GM12878 (cell line): ENCODE data around the gene SLC22A4. TPM values are rescaled to one million over a fixed set of nuclear protein-coding genes. Genes with fewer than 3 reads are reported as not detected.

Experiments
- ATAC-seq: fragments of 200-7000 bp; cut with Tn5 transposase; 3 replicates; pipeline ENCODE4 v1.9.1; 2020; ENCODE audit warnings: mild to moderate bottlenecking, moderate library complexity
- BruUV-seq: library from RNA; stranded (reverse); fragments of 400-500 nt; replicated peaks from 2 replicates; lab custom pipeline; 2021; lab: Mats Ljungman, UMichigan
- CTCF ChIA-PET: fragments of 300-600 bp; sonication (Branson Sonifier 250); formaldehyde crosslinking; extraction: SDS; loops from one replicate; lab custom pipeline; 2021; ENCODE audit warnings: inconsistent platforms; lab: Yijun Ruan, JAX
- POLR2A ChIA-PET: fragments of 350-600 bp; formaldehyde crosslinking; extraction: SDS; loops from one replicate; lab custom pipeline; 2021; ENCODE audit warnings: inconsistent platforms; lab: Charles Lee
- RAD21 ChIA-PET: fragments of 300-600 bp; sonication (Branson Sonifier 250); formaldehyde crosslinking; loops from one replicate; lab custom pipeline; 2023; ENCODE audit warnings: antibody characterized with exemption; ENCODE audit not compliant: unreplicated experiment; lab: Charles Lee
- SMC1A ChIA-PET: fragments of 300-600 bp; sonication (Branson Sonifier 250); formaldehyde crosslinking; loops from one replicate; lab custom pipeline; 2023; ENCODE audit not compliant: unreplicated experiment, uncharacterized antibody; lab: Charles Lee
- DNase-seq: peaks from one replicate; pipeline ENCODE4 v3.0.0-alpha.2; 2011; ENCODE audit warnings: low read depth, low spot score
- FAIRE-seq: peaks from 3 replicates; lab custom pipeline; 2011; peaks lifted over from hg19 to GRCh38; lab: Jason Lieb, UNC
- H2AFZ ChIP-seq: 2 replicates; pipeline ENCODE4 v1.6.0; 2011; ENCODE audit warnings: low read depth, low read length, control low read depth; ENCODE audit not compliant: control insufficient read depth
- H3K27ac ChIP-seq: 2 replicates; pipeline ENCODE4 v1.5.1; 2011; ENCODE audit warnings: control low read depth; ENCODE audit not compliant: control insufficient read depth, insufficient read depth
- H3K27me3 ChIP-seq, 2 experiments: replicated peaks in 1 of 2; 2 replicates each; pipeline versions ENCODE4 v1.6.0 to v1.6.1; 2011; ENCODE audit warnings: low read length in 1 of 2; ENCODE audit not compliant: control insufficient read depth in 2 of 2, insufficient read depth in 2 of 2
- H3K36me3 ChIP-seq, 2 experiments: 2 replicates each; pipeline ENCODE4 v1.5.1; 2011; ENCODE audit warnings: low read length in 1 of 2; ENCODE audit not compliant: control insufficient read depth in 2 of 2, insufficient read depth in 2 of 2
- H3K4me1 ChIP-seq: 2 replicates; pipeline ENCODE4 v1.6.1; 2011; ENCODE audit warnings: mild to moderate bottlenecking, low read length, moderate library complexity, mixed read lengths; ENCODE audit not compliant: control insufficient read depth, insufficient read depth
- H3K4me2 ChIP-seq: 2 replicates; pipeline ENCODE4 v1.6.0; 2011; ENCODE audit warnings: control low read depth; ENCODE audit not compliant: control insufficient read depth, insufficient read depth
- H3K4me3 ChIP-seq: fragments of 200-600 bp; sonication (generic); 2 replicates; pipeline ENCODE4 v1.5.1; 2016
- H3K79me2 ChIP-seq: 2 replicates; pipeline ENCODE4 v1.6.0; 2011; ENCODE audit warnings: low read length; ENCODE audit not compliant: control insufficient read depth, insufficient read depth
- H3K9ac ChIP-seq: 2 replicates; pipeline ENCODE4 v1.8.0; 2011; ENCODE audit warnings: low read length, control low read depth, mixed read lengths; ENCODE audit not compliant: control insufficient read depth, insufficient read depth
- H3K9me3 ChIP-seq: replicated peaks from 3 replicates; pipeline ENCODE4 v1.5.1; 2011; ENCODE audit warnings: mild to moderate bottlenecking, low read length; ENCODE audit not compliant: control insufficient read depth, insufficient read depth
- H4K20me1 ChIP-seq: 2 replicates; pipeline ENCODE4 v1.6.0; 2011; ENCODE audit not compliant: control insufficient read depth, insufficient read depth
- ASH2L ChIP-seq: fragments of 300-600, 200-600 bp; sonication (generic); IDR thresholded peaks from 2 replicates; pipeline ENCODE4 v1.6.1; 2017; ENCODE audit warnings: low read depth, mild to moderate bottlenecking, borderline replicate concordance
- ATF7 ChIP-seq: fragments of 450-650 bp; IDR thresholded peaks from 2 replicates; pipeline ENCODE4 v1.6.1; 2016; ENCODE audit warnings: low read depth, mild to moderate bottlenecking
- CREM ChIP-seq: IDR thresholded peaks from 2 replicates; pipeline ENCODE4 v1.6.1; 2014; ENCODE audit warnings: antibody characterized with exemption, low read depth
- EED ChIP-seq: sonication (generic); IDR thresholded peaks from 2 replicates; pipeline ENCODE4 v1.6.1; 2016; ENCODE audit warnings: antibody characterized with exemption, low read depth
- ELK1 ChIP-seq: IDR thresholded peaks from 2 replicates; pipeline ENCODE4 v1.6.1; 2012; ENCODE audit warnings: low read depth, low read length, improper control_type of control experiment
- EP300 ChIP-seq, 2 experiments: fragments of 150-350 bp in 1 of 2; IDR thresholded peaks; 2 replicates each; pipeline ENCODE4 v1.6.1; 2011 to 2012; ENCODE audit warnings: low read depth in 2 of 2, low read length in 2 of 2, borderline replicate concordance in 1 of 2, improper control_type of control experiment in 1 of 2, inconsistent platforms in 1 of 2; ENCODE audit not compliant: control insufficient read depth in 1 of 2
- ETV6 ChIP-seq, 2 experiments: fragments of 450-650 bp in 1 of 2; IDR thresholded peaks in 1 of 2; conservative IDR thresholded peaks in 1 of 2; 2 replicates each; pipeline ENCODE4 v1.6.1; 2014; ENCODE audit warnings: antibody characterized with exemption in 1 of 2, borderline replicate concordance in 1 of 2, low read depth in 1 of 2, mild to moderate bottlenecking in 1 of 2, moderate library complexity in 1 of 2
- IRF4 ChIP-seq: IDR thresholded peaks from 2 replicates; pipeline ENCODE4 v1.6.1; 2011; ENCODE audit warnings: low read depth, low read length
- JUND ChIP-seq: IDR thresholded peaks from 2 replicates; pipeline ENCODE4 v1.6.1; 2012; ENCODE audit warnings: low read depth, mild to moderate bottlenecking, low read length, improper control_type of control experiment, moderate library complexity
- LARP7 ChIP-seq: fragments of 450-650 bp; IDR thresholded peaks from 2 replicates; pipeline ENCODE4 v1.6.1; 2017; ENCODE audit warnings: mild to moderate bottlenecking
- MAX ChIP-seq: IDR thresholded peaks from 2 replicates; pipeline ENCODE4 v1.6.1; 2012; ENCODE audit warnings: low read depth, low read length, improper control_type of control experiment
- MTA3 ChIP-seq: IDR thresholded peaks from 2 replicates; pipeline ENCODE4 v1.6.1; 2012; ENCODE audit warnings: low read length, inconsistent platforms, borderline replicate concordance
- MXI1 ChIP-seq: fragments of 150-350 bp; IDR thresholded peaks from 2 replicates; pipeline ENCODE4 v1.6.1; 2011; ENCODE audit warnings: low read depth, mild to moderate bottlenecking, inconsistent platforms, low read length, improper control_type of control experiment
- NRF1 ChIP-seq: conservative IDR thresholded peaks from 2 replicates; pipeline ENCODE4 v1.6.1; 2011; ENCODE audit warnings: mild to moderate bottlenecking, low read depth, low read length, improper control_type of control experiment
- PAX8 ChIP-seq: fragments of 450-650 bp; IDR thresholded peaks from 2 replicates; pipeline ENCODE4 v1.6.1; 2017; ENCODE audit warnings: mild to moderate bottlenecking, moderate library complexity
- PKNOX1 ChIP-seq: fragments of 450-650 bp; IDR thresholded peaks from 2 replicates; pipeline ENCODE4 v1.6.1; 2016; ENCODE audit warnings: mild to moderate bottlenecking
- RAD51 ChIP-seq: fragments of 450-650 bp; IDR thresholded peaks from 2 replicates; pipeline ENCODE4 v1.6.1; 2016; ENCODE audit warnings: moderate library complexity, mild to moderate bottlenecking, inconsistent platforms
- RFX5 ChIP-seq: IDR thresholded peaks from 2 replicates; pipeline ENCODE4 v1.6.1; 2011; ENCODE audit warnings: low read depth, low read length, improper control_type of control experiment
- SIN3A ChIP-seq: IDR thresholded peaks from 2 replicates; pipeline ENCODE4 v1.6.1; 2012; ENCODE audit warnings: low read depth, low read length, improper control_type of control experiment
- SIX5 ChIP-seq: IDR thresholded peaks from 2 replicates; pipeline ENCODE4 v1.6.1; 2011; ENCODE audit warnings: mild to moderate bottlenecking, low read depth, low read length, moderate library complexity; ENCODE audit not compliant: severe bottlenecking
- ZNF274 ChIP-seq: IDR thresholded peaks from one replicate; pipeline ENCODE4 v1.8.0; 2011; ENCODE audit not compliant: insufficient read length, insufficient read depth
- ZNF622 ChIP-seq: fragments of 450-650 bp; IDR thresholded peaks from 2 replicates; pipeline ENCODE4 v1.6.1; 2017; ENCODE audit warnings: mild to moderate bottlenecking, inconsistent platforms
- WGBS: methylation state at CpG from one replicate; pipeline ENCODE4 v1.1.6; 2016; ENCODE audit warnings: low lambda C conversion rate; ENCODE audit not compliant: insufficient replicate concordance, insufficient coverage; ENCODE audit errors: missing lambda C conversion rate; 5-methylcytosine and 5-hydroxymethylcytosine counted together
- in situ Hi-C: fragments of 300-500 bp; cut with MboI; formaldehyde crosslinking; loops from 9 replicates; pipeline ENCODE4 v1.14.3; 2018; ENCODE audit warnings: mixed read lengths
- intact Hi-C: fragments of 100-400 bp; cut with micrococcal nuclease; formaldehyde crosslinking; loops from one replicate; pipeline ENCODE4 v1.14.2; 2022; ENCODE audit not compliant: unreplicated experiment
- polyA plus RNA-seq, 11 experiments: library from polyadenylated mRNA; depleted of rRNA in 4 of 11; unstranded in 6 of 11; stranded (reverse) in 5 of 11; fragments of >200 nt; fragmentation: Nextera tagmentation in 4 of 11; fragmentation: Illumina TruSeq in 1 of 11; extraction: Ambion mirVana in 4 of 11; extraction: Trizol in 1 of 11; gene quantifications; 1 replicate in 1 of 11; 2 replicates in 10 of 11; pipeline versions ENCODE4 v1.2.1 to v1.2.3, GENCODE V29; 2011 to 2016; ENCODE audit warnings: inconsistent platforms in 2 of 11, missing spikeins in 2 of 11, low read depth in 1 of 11
- total RNA-seq, 4 experiments: library from RNA; depleted of rRNA in 3 of 4; stranded (reverse); fragments of >200 nt in 3 of 4; fragmentation: Illumina TruSeq in 1 of 4; extraction: Trizol in 1 of 4; gene quantifications; 2 replicates each; pipeline versions ENCODE4 v1.2.1 to v1.2.3, GENCODE V29; 2013 to 2021

SLC22A4 gene
- total and polyA plus RNA-seq, 10 of the 15 experiments (the other 5 are each of a cell fraction or from before 2014, with no cell fraction given), result 0.04 to 0.61 (median 0.10) TPM; not detected in 2

GRCh38 chr5:132339502-132339901 is 45.3 kb downstream of the SLC22A4 start (continued):
- TF ChIP-seq EP300 (IDR thresholded peaks at IDR 0.05; ENCODE audit: borderline replicate concordance in 1 of 2, control insufficient read depth in 1 of 2, low read depth in 2 of 2, low read length in 2 of 2) (no peak), PAX8 (no peak), JUND (no peak), ATF7 (no peak), CREM (no peak), ZNF274 (no peak), SIX5 (no peak), ZNF622 (no peak), RAD51 (no peak)

- Histone ChIP-seq H3K9me3 (no peaks in the 10 kb centered on the region), H3K4me3 (no peak overlapping the region), H3K4me2 (no peak overlapping the region), H3K79me2 (no peaks in the 10 kb centered on the region), H3K27me3 (no peaks in the 10 kb centered on the region), H3K9ac (no peak overlapping the region), H3K36me3 (no peaks in the 10 kb centered on the region), H2AFZ (no peak overlapping the region), H4K20me1 (no peaks in the 10 kb centered on the region), H3K4me1 (no peaks in the 10 kb centered on the region), H3K27ac (no peak overlapping the region)
- ChIA-PET POLR2A (no interaction called here), RAD21 (no interaction called here), SMC1A (interaction anchor here (0.8 to 1.4 kb wide), 3 partner anchors 13 to 160 kb away, joined by 3 to 5 read pairs (median 3); no protein-coding TSS in a partner anchor), CTCF (interaction anchor here (0.6 to 1.0 kb wide), 4 partner anchors 15 to 21 kb away, joined by 3 to 4 read pairs (median 3); no protein-coding TSS in a partner anchor)
- in situ Hi-C loops (no loop called here), intact Hi-C loops (no loop called here)
- no peak for TF ChIP-seq EED
- TF ChIP-seq MTA3, result no peak
- TF ChIP-seq LARP7, result no peak
- TF ChIP-seq SIN3A, result no peak
- TF ChIP-seq NRF1, result no peak
- TF ChIP-seq IRF4, result no peak
- TF ChIP-seq RFX5, result no peak
- no peak for TF ChIP-seq ETV6 (conservative IDR thresholded peaks at IDR 0.05 in 1 of 2, IDR thresholded peaks at IDR 0.05 in 1 of 2; ENCODE audit: borderline replicate concordance in 1 of 2, low read depth in 1 of 2)
- TF ChIP-seq ATF7, result no peak
- TF ChIP-seq MXI1, result no peak
- TF ChIP-seq ASH2L, result no peak
- TF ChIP-seq MAX, result no peak
- TF ChIP-seq PKNOX1, result no peak
- no peak for TF ChIP-seq ELK1
- ATAC-seq (peak; percentile 38; the same call in 2 of the 3 replicates), DNase-seq (no peak), FAIRE-seq (no peak)
- BruUV-seq, result no TSS peak
- WGBS, result 70% methylated on average over 5 of the region's 5 CpGs
Measured at GRCh38 chr5:132342291-132343180, 48.3 kb downstream of the SLC22A4 start.
